NCI-H1930 (cell line): Measurements from ENCODE around the gene ABCC5.

Experiments used
- DNase-seq, 2 experiments: peaks; one replicate each; lab custom pipeline; 2025; lab: John Stamatoyannopoulos, UW

ABCC5 gene

DNA sequence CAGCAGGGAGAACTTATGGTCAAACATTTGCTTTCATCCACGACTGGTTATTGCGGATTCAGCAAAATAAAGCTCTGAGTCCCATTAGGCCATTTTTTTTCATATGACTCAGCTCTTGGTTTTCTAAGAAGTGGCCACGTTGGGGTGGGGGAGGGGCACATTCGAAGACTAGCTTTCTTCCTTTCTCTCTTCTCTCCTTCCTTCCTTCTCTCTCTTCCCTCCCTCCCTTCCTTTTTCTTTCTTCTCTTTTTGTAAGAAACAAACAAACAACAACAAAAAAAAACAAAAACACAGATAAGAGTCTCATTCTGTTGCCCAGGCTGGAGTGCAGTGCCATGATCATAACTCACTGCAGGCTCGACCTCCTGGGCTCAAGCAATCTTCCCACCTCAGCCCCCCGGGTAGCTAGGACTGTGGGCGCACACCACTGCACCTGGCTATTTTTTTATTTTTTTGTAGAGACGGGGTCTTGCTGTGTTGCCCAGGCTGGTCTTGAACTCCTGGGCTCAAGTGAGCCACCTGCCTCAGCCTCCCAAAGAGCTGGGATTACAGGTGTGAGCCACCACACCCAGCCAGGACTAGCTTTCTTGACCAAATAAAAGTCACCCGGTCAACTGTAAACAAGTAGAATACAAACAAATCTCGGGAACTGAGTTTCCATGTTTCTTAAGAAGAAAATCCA is 41.6 kb downstream of the ABCC5 start:
- DNase-seq: no peak

DNA sequence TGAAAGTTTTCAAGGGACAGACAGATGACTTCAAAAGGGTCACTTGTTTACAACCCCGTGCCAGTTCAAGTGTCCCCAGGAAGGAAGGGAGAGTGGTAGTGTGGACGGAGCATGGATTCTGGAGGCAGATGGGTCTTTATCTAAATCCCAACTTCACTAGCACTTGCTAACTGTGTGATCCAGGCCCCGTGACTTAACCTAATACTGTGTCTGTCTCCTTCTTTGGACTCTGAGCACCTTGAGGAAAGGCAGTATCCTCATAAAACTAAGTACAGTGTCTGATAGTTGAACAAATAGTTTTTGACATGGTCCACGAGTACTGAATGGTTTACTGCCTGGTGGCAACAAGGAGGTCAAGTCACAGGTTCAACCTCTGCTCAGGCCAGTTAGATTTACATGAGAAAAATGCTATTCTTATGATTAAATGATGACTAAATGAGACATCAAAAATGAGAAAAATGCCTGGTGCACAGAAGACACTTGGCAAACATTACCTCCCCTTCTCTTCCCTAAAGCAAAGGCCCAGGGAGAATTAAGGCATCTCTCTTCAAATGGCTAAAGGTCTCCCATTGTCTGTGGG is 48.9 kb downstream of the ABCC5 start:
- DNase-seq: no peak

DNA sequence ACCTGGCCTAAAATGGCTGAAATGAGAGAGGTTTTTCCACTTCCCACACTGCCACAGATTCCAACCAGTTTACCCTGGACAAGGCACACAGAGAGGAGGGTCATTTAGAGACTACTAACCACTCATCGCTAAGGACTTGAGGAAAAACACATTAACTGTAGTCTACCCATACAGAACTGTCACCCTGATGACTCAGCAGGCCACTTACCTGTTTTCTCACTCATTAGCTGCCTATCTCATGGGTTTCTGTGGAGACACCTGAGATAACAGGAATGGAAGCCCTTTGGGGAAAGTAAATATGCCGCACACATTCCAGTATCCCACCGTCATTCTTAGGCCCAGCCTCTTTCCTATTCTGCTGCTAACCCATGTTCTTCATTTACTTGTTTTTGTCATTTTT is 50.0 kb downstream of the ABCC5 start:
- no peak for DNase-seq

DNA sequence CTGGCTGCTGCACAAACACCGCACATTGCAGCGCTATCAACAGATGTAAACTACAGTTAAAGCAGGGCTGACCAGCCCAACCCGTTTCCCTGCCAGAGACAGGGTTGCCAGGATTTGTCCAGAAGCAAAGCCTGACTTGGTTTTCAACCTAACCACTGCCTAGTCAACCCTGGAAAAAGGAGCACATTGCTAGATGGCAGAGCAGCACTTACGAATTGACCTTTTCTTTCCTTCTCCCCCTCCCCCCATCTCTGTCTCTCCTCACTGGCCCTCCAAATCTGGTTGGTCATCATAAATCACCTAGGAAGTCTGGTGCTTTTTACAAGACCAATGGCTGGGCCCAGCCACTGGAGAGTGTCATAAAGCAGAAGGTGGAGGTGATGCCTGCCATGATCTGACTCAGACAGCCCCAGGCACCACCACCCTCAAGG is 51.3 kb downstream of the ABCC5 start:
- DNase-seq: no peak

DNA sequence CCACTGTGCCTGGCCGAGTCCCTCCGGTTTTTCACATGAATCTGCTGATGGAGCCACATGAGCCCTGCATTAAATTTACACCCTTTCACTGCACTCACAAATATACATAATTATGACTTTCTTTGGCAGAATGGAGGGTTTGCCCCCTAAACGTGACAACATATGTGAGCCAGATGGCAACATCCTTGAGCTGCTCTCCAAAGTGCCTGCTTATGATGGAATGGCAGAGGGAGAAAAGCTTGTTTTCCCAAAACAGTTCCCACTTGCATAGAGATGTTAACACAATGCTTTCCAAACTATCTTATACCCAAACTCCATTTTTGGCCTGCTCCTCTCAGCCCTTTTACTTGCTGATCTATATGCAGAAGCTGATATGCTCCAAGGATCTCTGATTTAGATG is 54.9 kb downstream of the ABCC5 start:
- DNase-seq: no peak

DNA sequence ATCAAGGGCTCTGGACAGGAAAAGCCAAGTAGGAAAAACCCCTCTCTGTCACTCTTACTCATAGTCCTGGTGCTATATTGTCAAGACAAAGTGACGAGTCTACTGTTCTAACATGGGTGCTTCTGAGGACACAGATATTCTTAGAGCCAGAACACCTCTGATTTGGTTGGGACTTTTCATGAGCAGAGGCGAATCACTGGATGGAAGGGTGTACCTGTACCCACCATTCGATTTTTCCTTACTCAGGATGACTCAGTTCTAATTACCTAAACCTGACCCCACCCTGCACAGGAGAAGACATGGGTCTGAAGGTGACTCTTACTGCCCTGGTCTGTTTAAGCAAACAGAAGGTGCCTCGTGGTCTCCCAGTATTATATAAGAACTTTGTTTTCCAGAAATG is 58.5 kb downstream of the ABCC5 start:
- no peak for DNase-seq

DNA sequence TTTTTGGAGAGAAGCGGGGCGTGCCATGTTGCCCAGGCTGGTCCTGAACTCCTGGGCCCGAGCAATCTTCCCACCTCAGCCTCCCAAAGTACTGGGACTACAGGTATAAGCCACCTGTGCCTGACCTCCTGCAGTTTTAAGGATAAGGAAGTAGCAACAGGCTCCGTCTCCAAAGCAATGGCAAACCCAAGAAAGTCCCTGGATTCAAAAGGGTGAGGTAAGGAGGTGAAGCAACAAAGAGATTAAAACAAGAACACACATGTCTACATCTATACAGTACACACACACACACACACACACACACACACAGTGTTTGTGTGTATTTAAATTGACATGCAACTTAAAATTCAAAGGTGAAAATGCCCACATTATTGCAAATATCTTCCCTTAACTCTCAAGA is 58.9 kb downstream of the ABCC5 start:
- DNase-seq: no peak

DNA sequence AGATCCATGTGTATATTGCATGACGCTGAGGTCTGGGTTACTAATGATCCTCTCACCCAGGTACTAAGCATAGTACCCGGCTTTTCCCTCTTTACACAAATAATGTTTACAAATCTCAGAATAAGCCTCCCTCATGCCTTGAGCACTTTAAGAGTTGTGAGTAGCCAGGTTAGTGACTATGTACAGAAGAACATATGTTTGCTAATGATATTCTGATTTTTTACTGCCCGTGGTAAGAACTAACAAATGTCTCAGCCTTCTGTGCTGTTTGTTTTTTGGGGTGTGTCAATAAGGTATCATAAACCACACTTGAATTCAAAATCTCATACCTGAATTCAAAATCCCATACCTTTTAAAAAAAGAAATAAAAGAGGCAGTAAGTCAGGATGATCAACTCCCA is 59.5 kb downstream of the ABCC5 start:
- no peak for DNase-seq

DNA sequence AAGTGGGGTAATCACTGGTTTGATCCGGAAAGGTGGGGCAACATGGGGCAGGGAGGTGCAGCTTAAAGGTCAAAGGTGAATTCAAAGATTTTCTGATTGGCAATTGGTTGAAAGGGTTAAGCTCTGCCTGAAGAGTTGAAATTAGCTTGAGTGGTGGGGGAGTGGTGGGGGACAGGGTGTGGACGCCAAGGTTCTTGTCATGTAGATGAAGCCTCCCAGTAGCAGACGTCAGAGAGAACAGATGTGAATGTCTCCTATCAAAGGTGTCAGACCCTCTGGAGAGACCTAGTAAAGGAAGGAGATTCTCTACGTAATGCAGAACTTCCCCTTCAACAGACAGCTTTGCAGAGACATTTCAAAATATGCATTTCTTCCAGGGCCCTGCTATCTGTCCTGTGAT is 62.8 kb downstream of the ABCC5 start:
- DNase-seq: no peak

DNA sequence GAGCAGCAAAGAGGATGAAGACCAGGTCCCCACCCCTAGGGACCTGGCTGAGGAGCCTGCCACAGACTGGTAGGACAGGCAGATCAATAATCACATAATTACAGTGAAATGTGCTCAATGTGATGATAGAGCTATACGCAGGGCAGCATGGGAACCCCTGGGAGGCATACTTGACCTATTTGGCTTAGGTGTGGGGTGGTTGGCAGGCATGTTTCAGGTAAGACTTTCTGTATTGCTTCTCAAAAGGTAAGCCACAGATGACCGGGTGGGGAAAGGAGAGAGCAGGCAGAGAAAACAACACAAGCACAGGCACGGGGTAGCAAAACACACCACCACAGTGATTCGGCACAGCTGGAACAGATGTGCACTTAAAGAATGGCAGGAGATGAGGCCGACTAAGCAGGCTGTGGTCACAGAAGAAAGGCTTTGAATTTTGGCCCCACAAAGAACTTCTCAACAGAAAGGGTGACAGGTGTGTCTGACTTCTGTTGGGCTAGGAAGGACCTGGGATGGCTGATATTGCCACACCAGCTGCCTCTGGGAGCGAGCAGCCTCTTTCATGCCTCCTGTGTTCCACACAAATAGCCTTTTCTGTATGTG is 64.1 kb downstream of the ABCC5 start:
- DNase-seq: no peak

DNA sequence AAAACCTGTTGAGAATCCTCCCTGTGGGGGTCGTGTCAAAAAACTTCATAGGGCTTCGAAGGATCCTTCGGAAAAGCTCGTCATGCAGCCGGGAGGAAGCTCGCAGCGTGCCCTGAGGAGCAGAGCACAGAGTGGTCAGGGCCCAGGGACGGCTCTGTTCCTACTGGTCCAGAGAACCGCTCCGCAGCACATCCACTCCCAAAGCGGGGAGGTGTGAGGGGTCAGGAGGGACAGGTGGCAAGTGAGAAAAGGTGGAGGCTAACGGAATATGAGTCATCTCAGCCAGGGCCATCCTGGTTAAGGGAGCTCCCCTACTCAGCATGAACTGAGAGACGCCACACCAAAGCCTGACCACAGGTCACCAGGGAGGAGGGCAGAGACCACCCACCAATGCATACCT is 66.2 kb downstream of the ABCC5 start:
- no peak for DNase-seq

DNA sequence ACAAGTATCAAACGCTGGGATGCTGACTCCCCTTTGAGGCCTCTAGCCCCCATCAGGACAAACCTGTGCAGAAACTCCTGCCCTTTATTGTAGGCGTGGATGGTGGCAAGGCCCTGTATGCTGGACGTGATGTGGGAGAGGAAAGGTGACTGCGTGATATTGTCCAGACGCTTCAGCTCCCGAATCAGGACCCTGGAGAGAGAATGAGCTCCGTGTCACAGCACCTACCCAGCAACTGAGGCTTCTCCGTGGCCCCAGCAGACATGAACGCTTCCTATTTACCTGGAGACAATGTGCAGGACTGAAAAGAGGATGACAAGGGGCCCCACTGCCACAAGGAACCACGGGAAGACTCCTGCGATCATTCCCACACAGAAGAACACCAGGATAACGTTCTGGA is 68.0 kb downstream of the ABCC5 start:
- no peak for DNase-seq

DNA sequence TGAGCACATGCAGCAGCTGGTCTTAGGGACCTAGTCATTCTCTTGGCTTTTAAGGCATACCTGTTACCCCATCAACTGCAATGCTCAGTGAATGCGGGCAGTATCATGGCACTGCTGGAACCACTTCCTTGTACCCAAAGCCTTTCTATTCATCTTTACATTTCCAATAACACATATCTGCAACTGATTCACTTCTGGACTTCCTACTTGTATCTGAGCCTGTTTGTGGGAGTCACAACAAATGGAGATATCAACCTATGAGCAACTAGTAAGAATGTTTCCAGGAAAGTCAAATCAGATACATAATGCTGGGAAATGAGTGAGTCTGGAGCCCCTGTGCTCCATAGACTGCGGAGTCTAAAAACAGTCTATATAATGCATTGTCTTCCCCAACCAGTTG is 71.6 kb downstream of the ABCC5 start:
- no peak for DNase-seq

DNA sequence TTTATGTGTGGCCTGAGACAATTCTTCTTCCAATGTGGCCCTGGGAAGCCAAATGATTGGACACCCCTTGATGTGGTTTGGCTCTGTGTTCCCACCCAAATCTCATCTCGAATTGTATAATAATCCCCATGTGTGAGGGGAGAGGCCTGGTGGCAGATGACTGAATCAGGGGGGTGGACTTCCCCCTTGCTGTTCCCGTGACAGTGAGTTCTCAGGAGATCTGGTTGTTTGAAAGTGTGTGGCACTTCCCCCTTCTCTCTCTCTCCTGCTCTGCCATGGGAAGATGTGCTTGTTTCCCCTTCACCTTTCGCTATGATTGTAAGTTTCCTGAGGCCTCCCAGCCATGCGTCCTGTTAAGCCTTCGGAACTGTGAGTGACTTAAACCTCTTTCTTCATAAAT is 72.9 kb downstream of the ABCC5 start:
- DNase-seq: no peak

DNA sequence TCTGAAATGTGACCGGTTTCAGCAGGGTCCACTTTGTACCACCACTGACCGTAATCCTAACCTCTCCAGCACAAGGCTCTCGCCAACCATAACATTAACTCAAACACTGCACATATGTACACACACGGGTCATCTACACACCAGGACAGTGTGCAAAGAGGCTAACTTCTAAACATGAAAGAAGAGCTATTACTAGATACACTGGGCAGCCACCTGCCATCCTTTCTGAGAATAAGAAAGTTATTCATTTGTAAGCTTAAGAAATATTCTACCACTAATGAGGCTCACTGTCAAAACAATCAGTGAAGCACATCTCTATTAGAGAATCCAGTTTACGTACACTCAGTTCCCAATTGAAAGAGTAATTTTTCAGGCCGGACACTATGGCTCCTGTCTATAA is 73.9 kb downstream of the ABCC5 start:
- DNase-seq: no peak

DNA sequence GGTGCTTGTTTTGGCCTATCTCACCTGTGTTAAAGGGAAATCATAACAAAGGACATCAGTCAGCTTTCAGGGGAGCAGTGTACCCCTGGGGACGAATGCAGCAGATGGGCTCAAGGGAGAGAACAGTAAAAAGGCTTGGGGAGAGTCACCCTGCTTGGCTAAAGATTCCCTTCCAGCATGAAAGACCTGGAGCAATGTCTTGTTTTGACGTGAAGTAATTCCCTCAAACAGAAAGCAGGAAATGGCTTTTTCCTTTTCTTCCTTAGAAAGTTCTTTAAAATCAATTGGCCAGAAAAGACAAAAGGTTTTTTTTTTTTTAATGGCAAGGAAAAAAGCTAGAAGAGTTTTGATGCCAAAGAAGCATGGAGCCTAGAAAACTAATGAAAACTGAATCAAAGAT is 76.5 kb downstream of the ABCC5 start:
- no peak for DNase-seq

DNA sequence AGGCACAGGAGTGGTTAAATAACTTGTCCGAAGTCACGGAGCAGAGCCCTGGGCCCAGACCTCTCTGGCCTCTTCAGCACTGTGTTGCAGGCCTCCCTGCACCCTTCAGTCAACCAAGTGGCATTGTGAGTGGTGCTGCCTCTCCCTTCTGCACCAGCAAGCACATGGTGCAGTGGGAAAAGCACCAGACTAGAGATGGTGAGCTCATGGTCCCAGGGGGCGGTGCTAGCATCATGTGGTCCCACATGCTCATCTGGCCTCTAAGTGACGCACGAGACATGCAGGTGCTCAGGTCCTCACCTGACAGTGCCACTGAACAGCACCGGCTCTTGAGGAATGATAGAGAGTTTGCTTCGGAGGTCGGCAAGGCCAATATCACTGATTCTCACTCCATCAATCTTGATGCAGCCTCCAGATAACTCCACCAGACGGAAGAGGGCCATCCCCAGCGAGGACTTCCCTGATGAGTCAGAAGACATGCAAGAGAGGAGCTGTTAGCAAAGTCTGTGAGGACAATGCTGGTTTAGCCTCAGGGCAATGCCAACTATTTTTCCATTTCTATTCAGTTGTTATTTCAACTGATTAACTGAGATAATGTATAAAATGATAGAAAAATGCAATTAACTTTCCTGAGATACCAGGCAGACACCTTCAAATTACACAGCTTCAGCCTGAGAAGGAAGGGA is 79.9 kb downstream of the ABCC5 start:
- no peak for DNase-seq

DNA sequence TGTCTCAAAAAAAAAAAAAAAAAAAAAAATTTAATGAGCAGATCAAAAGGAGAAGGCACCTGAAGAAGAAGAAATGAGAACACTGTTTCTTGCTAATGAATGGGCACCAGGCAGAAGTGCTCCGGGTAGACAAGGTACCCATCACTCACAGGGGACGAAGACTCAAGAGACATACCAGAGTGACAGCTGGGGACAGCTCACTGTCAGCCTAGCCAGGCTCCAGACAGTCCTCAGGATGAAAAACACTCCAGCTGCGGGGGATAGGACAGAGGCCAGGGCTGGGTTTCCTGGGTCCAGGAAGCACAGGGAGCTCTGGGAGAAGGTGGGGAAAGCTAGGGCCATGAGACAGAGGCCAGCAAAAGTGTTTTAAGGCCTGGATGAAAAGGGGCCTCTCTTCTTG is 84.5 kb downstream of the ABCC5 start:
- no peak for DNase-seq

DNA sequence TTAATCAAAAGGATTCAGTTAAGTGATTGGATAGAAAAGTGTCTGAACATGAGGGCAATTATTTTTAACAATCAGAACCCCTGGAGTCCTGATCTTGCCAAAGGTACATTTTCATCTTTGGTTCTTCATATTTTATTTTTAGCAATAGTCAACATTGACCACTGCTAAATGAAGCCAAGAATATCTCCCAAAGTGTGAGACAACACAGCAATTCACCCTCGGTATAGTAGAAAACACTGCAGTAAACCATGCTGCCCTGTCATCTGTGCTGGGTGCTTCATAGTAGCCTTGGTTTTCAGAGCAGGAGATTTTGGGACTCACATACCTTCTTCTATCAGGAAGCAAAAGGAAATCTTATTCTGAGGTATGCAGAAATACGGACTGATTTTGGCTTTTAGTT is 85.8 kb downstream of the ABCC5 start:
- no peak for DNase-seq

DNA sequence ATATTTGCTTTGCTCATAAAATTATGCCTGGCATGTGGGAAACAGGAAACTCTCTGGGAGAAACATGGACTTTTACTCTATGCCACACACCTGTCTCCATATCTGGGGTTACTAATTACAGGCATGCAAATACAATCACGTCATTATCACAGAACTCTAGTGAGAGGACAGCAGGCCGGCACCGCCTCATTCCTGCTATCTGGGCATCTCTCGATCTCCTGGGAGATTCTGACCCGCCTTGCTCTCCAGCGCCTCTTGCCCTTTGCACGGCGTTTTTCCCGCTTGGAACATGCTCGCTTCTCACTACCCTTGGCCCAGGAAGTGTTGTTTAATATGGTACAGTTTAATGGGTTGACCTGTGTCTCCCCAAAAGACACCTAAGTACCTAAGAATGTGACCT is 87.6 kb downstream of the ABCC5 start:
- no peak for DNase-seq

DNA sequence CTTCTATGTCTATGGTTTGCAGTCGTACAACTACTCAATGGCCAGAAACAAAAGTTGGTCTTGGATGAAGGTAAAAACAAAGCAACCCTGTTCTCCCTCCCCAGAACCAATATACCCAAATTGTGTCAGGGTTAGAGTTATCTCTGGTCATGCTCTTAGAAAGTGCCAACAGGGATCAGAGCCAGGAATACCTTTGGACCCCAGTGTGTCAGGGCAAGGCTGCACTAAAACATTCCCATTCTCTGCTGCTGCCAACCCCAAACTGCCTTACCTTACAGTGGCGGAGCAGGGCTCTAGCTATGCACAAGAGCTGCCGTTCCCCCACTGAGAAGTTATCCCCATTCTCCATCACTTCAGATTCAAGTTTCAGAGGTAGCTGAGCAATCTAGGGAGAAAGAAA is 90.6 kb downstream of the ABCC5 start:
- no peak for DNase-seq

DNA sequence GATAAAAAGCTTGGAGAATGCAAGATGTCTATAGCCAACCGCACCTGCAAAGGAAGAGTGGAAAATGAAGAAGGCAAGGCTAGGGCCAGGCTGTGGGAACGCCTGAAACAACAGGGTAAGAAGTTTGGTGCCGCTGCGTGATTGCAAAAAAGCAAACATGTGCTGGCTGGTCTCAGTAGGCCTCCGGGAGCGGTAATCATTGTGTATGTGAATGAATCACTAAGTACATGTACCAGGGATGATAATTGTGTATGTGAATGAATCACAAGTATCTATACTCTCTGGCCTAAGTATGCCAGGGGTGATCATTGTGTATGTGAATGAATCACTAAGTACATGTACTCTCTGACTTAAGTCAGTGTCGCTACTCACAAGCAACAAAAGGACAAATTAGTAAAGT is 92.7 kb downstream of the ABCC5 start:
- peak in 1 of 2 experiments; percentile 49 for DNase-seq

DNA sequence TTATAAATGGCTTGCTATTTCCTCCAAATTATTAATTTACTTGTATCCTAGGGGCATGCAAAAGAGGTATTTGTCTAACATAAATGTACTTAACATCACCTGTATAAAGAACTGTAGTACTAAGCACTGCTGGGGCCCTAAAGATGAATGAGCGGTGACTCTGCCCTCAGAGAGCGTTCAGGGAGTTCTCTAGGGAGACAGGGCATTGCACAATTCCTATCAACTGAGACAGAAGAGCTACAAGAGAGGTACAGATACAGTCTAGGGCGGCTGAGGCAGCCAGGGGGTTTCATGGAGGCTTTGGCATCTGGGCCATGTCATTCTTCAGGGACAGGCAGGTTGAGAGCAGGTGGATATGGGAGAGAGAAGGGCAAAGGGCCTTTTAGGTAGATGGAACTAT is 93.1 kb downstream of the ABCC5 start:
- DNase-seq: no peak
